ENCODE data around the gene SCMH1. TPM values are rescaled to one million over a fixed set of nuclear protein-coding genes. Genes with fewer than 3 reads are reported as not detected.
A peak's percentile ranks its signal among the peaks of the same experiment; 100 is the strongest.

Gene SCMH1
- total RNA-seq, 1 experiment from 2014 or later, result 55.9 TPM

GRCh38 chr1:41226815-41227434, 15.2 kb downstream of the SCMH1 start:
- intact Hi-C loops (cut with micrococcal nuclease), result no loop called here
- no peak for TF ChIP-seq CTCF (IDR thresholded peaks at IDR 0.05; ENCODE audit: unreplicated experiment)
- Mint-ChIP-seq H3K27ac (ENCODE audit: low read depth, unreplicated experiment) (no peak overlapping the region), H3K9me3 (ENCODE audit: unreplicated experiment) (no peaks in the 10 kb centered on the region), H3K27me3 (ENCODE audit: insufficient read depth, unreplicated experiment) (no peaks in the 10 kb centered on the region), H3K4me1 (ENCODE audit: insufficient read depth, unreplicated experiment) (peaks cover 8% of the 10 kb centered on the region), H3K4me3 (ENCODE audit: unreplicated experiment) (no peak overlapping the region), H3K36me3 (ENCODE audit: insufficient read depth, unreplicated experiment) (peaks cover 6% of the 10 kb centered on the region)
- ChIA-PET POLR2A (no interaction called here), CTCF (interaction anchor here (0.6 kb wide), 1 partner anchor 256 kb away, joined by 4 read pairs; no protein-coding TSS in a partner anchor)
- no TSS peak for BruUV-seq (replicated peaks)
- no peak for DNase-seq (ENCODE audit: unreplicated experiment)

- CTCF ChIA-PET, result no interaction called here
- no peaks in the 10 kb centered on the region for H3K9me3 Mint-ChIP-seq (ENCODE audit: unreplicated experiment)
- intact Hi-C loops (cut with micrococcal nuclease), result no loop called here
- no peak overlapping the region for H3K4me3 Mint-ChIP-seq (ENCODE audit: unreplicated experiment)
- H3K27ac Mint-ChIP-seq (ENCODE audit: low read depth, unreplicated experiment), result no peak overlapping the region
- no peaks in the 10 kb centered on the region for H3K27me3 Mint-ChIP-seq (ENCODE audit: insufficient read depth, unreplicated experiment)
- TF ChIP-seq CTCF (IDR thresholded peaks at IDR 0.05; ENCODE audit: unreplicated experiment), result no peak
- POLR2A ChIA-PET, result no interaction called here
- DNase-seq (ENCODE audit: unreplicated experiment), result no peak
- peaks cover 6% of the 10 kb centered on the region for H3K36me3 Mint-ChIP-seq (ENCODE audit: insufficient read depth, unreplicated experiment)
- BruUV-seq (replicated peaks), result no TSS peak
- peaks cover 11% of the 10 kb centered on the region for H3K4me1 Mint-ChIP-seq (ENCODE audit: insufficient read depth, unreplicated experiment)
These were observed 16.6 kb downstream of the SCMH1 start for GRCh38 chr1:41225495-41225894.

- Mint-ChIP-seq H3K4me1 (ENCODE audit: insufficient read depth, unreplicated experiment) (peaks cover 11% of the 10 kb centered on the region), H3K27ac (ENCODE audit: low read depth, unreplicated experiment) (no peak overlapping the region), H3K27me3 (ENCODE audit: insufficient read depth, unreplicated experiment) (no peaks in the 10 kb centered on the region), H3K9me3 (ENCODE audit: unreplicated experiment) (no peaks in the 10 kb centered on the region), H3K36me3 (ENCODE audit: insufficient read depth, unreplicated experiment) (peaks cover under 1% of the 10 kb centered on the region), H3K4me3 (ENCODE audit: unreplicated experiment) (no peak overlapping the region)
- no peak for TF ChIP-seq CTCF (IDR thresholded peaks at IDR 0.05; ENCODE audit: unreplicated experiment)
- ChIA-PET POLR2A (interaction anchor here (0.6 kb wide), 1 partner anchor 9 kb away, joined by 3 read pairs; no protein-coding TSS in a partner anchor), CTCF (no interaction called here)
- intact Hi-C loops (cut with micrococcal nuclease), result no loop called here
- peak; percentile 43 for DNase-seq (ENCODE audit: unreplicated experiment)
- BruUV-seq (replicated peaks), result no TSS peak
These were observed 19.6 kb downstream of the SCMH1 start for GRCh38 chr1:41222496-41222895.

GRCh38 chr1:41221995-41222394, 20.1 kb downstream of the SCMH1 start:
- no peaks in the 10 kb centered on the region for H3K9me3 Mint-ChIP-seq (ENCODE audit: unreplicated experiment)
- POLR2A ChIA-PET, result interaction anchor here (0.6 kb wide), 2 partner anchors 9 to 17 kb away, joined by 3 read pairs; no protein-coding TSS in a partner anchor
- intact Hi-C loops (cut with micrococcal nuclease), result no loop called here

More at GRCh38 chr1:41221995-41222394, 20.1 kb downstream of the SCMH1 start:
- Mint-ChIP-seq H3K27me3 (ENCODE audit: insufficient read depth, unreplicated experiment) (no peaks in the 10 kb centered on the region), H3K4me1 (ENCODE audit: insufficient read depth, unreplicated experiment) (peaks cover 11% of the 10 kb centered on the region), H3K27ac (ENCODE audit: low read depth, unreplicated experiment) (peak overlapping the region; percentile 17), H3K36me3 (ENCODE audit: insufficient read depth, unreplicated experiment) (no peaks in the 10 kb centered on the region), H3K4me3 (ENCODE audit: unreplicated experiment) (no peak overlapping the region)
- DNase-seq (ENCODE audit: unreplicated experiment), result no peak
- TF ChIP-seq CTCF (IDR thresholded peaks at IDR 0.05; ENCODE audit: unreplicated experiment), result no peak
- CTCF ChIA-PET, result no interaction called here
- BruUV-seq (replicated peaks), result no TSS peak
